Activated CD8-positive, alpha-beta T cell treated with anti-CD3 and anti-CD28 coated beads, Interleukin-2, amount 10 ng/mL, durations not matched to agents 7 days and 5 days (primary cell): ENCODE data around the gene HAUS3. TPM values are rescaled to one million over a fixed set of nuclear protein-coding genes. Genes with fewer than 3 reads are reported as not detected.
A peak's percentile ranks its signal among the peaks of the same experiment; 100 is the strongest.

Experiments used
- ATAC-seq: fragments of 150-1000 bp; cut with Tn5 transposase; one replicate; pipeline ENCODE4 v1.10.0; 2021; ENCODE audit warnings: moderate library complexity
- CTCF ChIA-PET: fragments of 350-600 bp; sonication (Branson Sonifier 250); formaldehyde crosslinking; loops from one replicate; lab custom pipeline; 2021; ENCODE audit warnings: antibody characterized with exemption; lab: Charles Lee
- POLR2A ChIA-PET: fragments of 350-600 bp; sonication (Branson Sonifier 250); formaldehyde crosslinking; loops from one replicate; lab custom pipeline; 2021; ENCODE audit warnings: antibody characterized with exemption; lab: Charles Lee
- DNase-seq: peaks from one replicate; pipeline ENCODE4 v3.0.0-alpha.2; 2020
- H3K27ac Mint-ChIP-seq: one replicate; pipeline ENCODE4 v1.8.0; 2021; ENCODE audit warnings: mild to moderate bottlenecking, mixed read lengths
- H3K27me3 Mint-ChIP-seq: one replicate; pipeline ENCODE4 v1.8.0; 2021; ENCODE audit warnings: low read depth, mixed read lengths
- H3K36me3 Mint-ChIP-seq: one replicate; pipeline ENCODE4 v1.8.0; 2021; ENCODE audit warnings: low read depth, mixed read lengths
- H3K4me1 Mint-ChIP-seq: one replicate; pipeline ENCODE4 v1.8.0; 2021; ENCODE audit warnings: low read depth, mixed read lengths
- H3K4me3 Mint-ChIP-seq: one replicate; pipeline ENCODE4 v1.8.0; 2021; ENCODE audit warnings: mild to moderate bottlenecking, mixed read lengths
- H3K9me3 Mint-ChIP-seq: one replicate; pipeline ENCODE4 v1.8.0; 2022; ENCODE audit warnings: mixed read lengths; ENCODE audit not compliant: insufficient read depth
- total RNA-seq, 2 experiments: library from RNA; stranded (reverse); gene quantifications; one replicate each; pipeline ENCODE4 v1.2.3, GENCODE V29; 2021

The HAUS3 gene
- total RNA-seq, 2 experiments from 2014 or later = 22.0 to 25.8 TPM

- ATAC-seq = no peak
- ChIA-PET CTCF (no interaction called here), POLR2A (interaction anchor here (1.9 kb wide), 1 partner anchor 15 kb away, joined by 8 read pairs; the partner anchor contains the start of gene MXD4)
- Mint-ChIP-seq H3K27ac (no peak overlapping the region), H3K9me3 (no peaks in the 10 kb centered on the region), H3K36me3 (no peaks in the 10 kb centered on the region), H3K27me3 (peaks cover 4% of the 10 kb centered on the region), H3K4me3 (no peak overlapping the region), H3K4me1 (peaks cover 21% of the 10 kb centered on the region)
- DNase-seq = peak; percentile 14
Measured at GRCh38 chr4:2247128-2248043, 5.5 kb upstream of the HAUS3 start.

DNA sequence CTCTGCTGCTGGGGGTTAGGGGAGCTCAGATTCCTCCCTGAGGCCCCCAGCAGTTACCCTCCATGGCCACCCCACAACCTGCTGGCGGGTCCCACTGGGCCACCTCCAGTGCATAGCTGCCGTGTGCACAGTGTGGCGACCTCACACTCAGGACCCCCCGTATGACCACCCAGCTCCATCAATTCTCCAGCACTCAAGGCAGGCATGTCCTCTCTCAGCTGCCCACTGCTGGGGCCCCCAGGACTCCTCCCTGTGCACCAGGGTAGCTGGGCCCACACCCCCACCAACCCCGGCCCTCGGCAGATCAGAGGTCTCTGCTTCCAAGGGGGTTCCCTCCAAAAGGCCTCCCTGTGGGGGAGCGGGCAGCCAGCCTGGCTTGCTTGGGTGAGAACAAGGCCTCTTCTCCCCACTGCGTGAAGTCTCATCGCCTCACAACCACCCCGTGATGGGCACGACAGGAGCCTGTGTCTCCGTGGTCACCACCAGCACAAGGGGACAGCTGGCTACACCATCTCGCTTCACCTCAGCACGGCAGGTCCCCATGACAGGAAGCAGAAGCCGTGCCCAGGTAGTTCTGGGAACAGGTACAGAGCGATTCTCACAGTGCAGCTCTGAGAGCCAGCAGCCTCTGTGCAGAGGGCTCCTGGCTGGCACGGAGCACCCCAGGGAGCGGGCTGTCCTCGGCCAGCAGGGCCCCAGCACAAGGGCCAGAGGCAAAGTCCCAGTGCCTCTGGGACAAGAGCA is 4.6 kb upstream of the HAUS3 start:
- Mint-ChIP-seq H3K36me3 (no peaks in the 10 kb centered on the region), H3K27ac (no peak overlapping the region), H3K27me3 (peaks cover 4% of the 10 kb centered on the region), H3K4me1 (peaks cover 23% of the 10 kb centered on the region), H3K4me3 (no peak overlapping the region), H3K9me3 (no peaks in the 10 kb centered on the region)
- DNase-seq (peak; percentile 19), ATAC-seq (no peak)
- POLR2A ChIA-PET = no interaction called here
- CTCF ChIA-PET = no interaction called here

DNA sequence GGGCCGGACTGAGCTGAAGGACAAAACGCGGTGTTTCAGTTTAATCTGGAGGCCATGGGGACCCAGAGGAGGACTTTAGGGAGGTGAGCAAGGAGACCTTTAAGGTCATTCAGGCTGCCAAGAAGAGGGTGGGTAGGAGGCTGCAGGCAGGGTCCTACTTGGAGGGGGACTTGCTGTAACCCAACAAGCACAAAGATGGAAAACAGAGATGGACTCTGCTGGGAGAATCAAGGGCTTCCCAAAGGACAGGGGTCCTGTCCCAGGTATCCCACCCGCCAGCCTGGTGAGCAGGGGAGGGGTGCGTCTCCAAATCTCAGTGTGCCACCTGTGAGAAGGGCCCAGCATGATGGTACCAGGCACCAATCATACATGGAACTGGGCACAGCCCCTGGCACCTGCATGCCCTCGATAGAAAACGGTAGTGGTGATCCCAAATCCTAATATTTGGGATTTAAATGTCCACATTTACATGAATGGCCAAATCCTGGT is 3.9 kb upstream of the HAUS3 start:
- H3K4me1 Mint-ChIP-seq = peaks cover 25% of the 10 kb centered on the region
- peaks cover 2% of the 10 kb centered on the region for H3K36me3 Mint-ChIP-seq
- H3K27me3 Mint-ChIP-seq = peaks cover 4% of the 10 kb centered on the region
- H3K4me3 Mint-ChIP-seq = no peak overlapping the region
- peak; percentile 17 for DNase-seq
- ATAC-seq = no peak
- H3K27ac Mint-ChIP-seq = no peak overlapping the region
- ChIA-PET CTCF (no interaction called here), POLR2A (no interaction called here)
- no peaks in the 10 kb centered on the region for H3K9me3 Mint-ChIP-seq

DNA sequence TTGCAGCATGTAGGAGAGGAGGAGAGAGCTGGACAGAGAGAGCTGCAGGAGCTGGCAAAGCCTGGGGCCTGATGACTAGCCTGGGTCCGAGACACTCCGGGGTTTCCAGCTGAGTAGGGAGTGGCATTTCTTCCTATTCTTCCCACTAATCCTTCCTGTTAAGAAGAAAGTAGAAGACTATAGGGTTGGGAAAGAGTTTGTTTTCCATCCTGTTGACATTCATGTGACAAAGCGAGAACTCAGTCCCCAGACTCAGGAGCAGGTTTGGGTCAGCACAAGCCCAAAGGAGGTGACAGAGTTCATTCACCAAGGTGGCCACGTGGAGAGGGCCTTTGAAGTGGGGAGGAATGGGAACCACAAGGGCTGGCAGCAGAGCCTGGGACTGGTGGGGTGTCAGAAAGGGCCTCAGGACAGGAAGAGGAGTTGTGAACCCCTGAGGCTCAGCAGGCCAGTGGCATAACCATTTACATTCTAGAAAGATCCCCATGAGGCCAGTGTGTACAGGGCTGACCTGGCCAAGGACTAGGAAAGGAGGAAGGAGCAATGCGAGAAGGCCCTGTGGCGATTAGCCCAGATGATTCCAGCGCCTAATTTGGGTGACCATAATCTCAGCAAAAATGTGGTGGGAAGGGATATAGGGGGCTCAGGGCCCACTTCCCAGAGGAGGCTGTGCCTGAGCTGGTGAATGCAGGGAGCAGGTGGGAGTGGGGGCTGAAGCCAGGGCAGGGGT is 3.3 kb upstream of the HAUS3 start:
- Mint-ChIP-seq H3K4me3 (no peak overlapping the region), H3K36me3 (peaks cover 8% of the 10 kb centered on the region), H3K27me3 (peaks cover 4% of the 10 kb centered on the region), H3K27ac (no peak overlapping the region), H3K9me3 (no peaks in the 10 kb centered on the region), H3K4me1 (peaks cover 31% of the 10 kb centered on the region)
- peak; percentile 36 for DNase-seq
- ChIA-PET POLR2A (interaction anchor here (1.2 kb wide), 1 partner anchor 13 kb away, joined by 4 read pairs; no protein-coding TSS in a partner anchor), CTCF (interaction anchor here (1.4 to 1.6 kb wide), 2 partner anchors 17 to 25 kb away, joined by 5 read pairs; no protein-coding TSS in a partner anchor)
- ATAC-seq = no peak

GRCh38 chr4:2243681-2244380 is 1.9 kb upstream of the HAUS3 start:
- ChIA-PET POLR2A (interaction anchor here (0.6 to 1.2 kb wide), 2 partner anchors 15 to 1464 kb away, joined by 3 to 4 read pairs; no protein-coding TSS in a partner anchor), CTCF (interaction anchor here (1.4 to 1.6 kb wide), 2 partner anchors 19 to 24 kb away, joined by 5 read pairs; no protein-coding TSS in a partner anchor)
- Mint-ChIP-seq H3K27me3 (peaks cover 4% of the 10 kb centered on the region), H3K9me3 (no peaks in the 10 kb centered on the region), H3K4me3 (no peak overlapping the region), H3K4me1 (peaks cover 42% of the 10 kb centered on the region), H3K27ac (peak overlapping the region; percentile 11), H3K36me3 (peaks cover 18% of the 10 kb centered on the region)
- DNase-seq (peak; percentile 31), ATAC-seq (no peak)

DNA sequence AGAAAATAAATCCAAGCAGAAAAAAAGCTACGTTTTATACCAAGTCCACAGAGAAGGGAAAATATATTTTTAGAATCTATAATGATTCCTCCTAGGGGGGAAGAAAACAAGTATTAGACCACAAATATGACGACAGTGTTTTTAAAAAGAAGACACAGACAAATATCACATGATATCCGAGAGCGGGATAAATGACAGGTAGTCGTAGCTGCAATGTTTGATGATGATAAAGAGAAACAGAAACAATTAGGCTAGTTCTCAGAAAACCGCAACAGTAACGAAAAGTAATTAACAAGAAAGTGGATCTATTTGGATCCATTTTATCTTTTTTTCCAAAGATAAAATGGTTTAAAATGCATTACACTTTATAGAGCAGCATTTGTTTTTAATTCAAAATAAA is 918 bp downstream of the HAUS3 start:
- peaks cover 4% of the 10 kb centered on the region for H3K27me3 Mint-ChIP-seq
- peak overlapping the region; percentile 93 for H3K27ac Mint-ChIP-seq
- peak; percentile 21 for DNase-seq
- no peaks in the 10 kb centered on the region for H3K9me3 Mint-ChIP-seq
- no peak for ATAC-seq
- ChIA-PET POLR2A (interaction anchor here (0.6 to 3.1 kb wide), 13 partner anchors 10 to 529 kb away, joined by 3 to 27 read pairs (median 5); partner anchors contain the start of genes MXD4, RNF4 and SLBP), CTCF (interaction anchor here (0.9 to 4.6 kb wide), 12 partner anchors 14 to 222 kb away, joined by 3 to 43 read pairs (median 4); partner anchors contain the start of genes CFAP99 and MXD4)
- H3K4me3 Mint-ChIP-seq = peak overlapping the region; percentile 95
- peaks cover 63% of the 10 kb centered on the region for H3K4me1 Mint-ChIP-seq
- H3K36me3 Mint-ChIP-seq = peaks cover 36% of the 10 kb centered on the region

DNA sequence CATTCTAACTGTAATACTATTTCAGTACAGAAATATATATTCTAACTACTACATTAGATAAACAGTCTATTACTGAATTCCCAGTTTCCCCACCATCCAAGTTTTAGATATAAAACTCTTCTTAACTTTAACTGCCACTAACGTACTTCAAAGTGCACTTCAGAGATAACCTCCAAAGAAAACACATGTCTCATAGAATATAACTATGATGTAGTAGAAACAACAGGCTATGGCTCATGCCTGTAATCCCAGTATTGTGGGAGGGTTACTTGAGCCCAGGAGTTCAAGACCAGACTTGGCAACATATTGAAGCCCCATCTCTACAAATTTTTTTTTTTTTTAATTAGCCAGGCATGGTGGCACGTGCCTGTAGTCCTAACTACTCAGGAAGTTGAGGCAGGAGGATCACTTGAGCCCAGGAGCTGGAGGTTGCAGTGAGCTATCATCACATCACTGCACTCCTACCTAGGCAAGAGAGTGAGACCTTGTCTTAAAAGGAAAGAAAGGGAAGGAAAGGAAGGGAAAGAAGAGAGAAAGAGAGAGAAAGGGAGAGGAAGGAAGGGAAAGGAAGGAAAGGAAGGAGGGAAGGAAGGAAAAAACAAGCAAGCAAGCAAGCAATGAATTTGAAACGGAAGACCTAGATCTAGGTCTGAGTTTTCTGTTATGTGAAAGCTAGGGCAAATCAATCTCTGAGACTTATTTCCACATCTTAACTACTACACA is 4.8 kb downstream of the HAUS3 start:
- Mint-ChIP-seq H3K4me3 (no peak overlapping the region), H3K4me1 (peaks cover 49% of the 10 kb centered on the region), H3K27me3 (no peaks in the 10 kb centered on the region), H3K9me3 (no peaks in the 10 kb centered on the region), H3K27ac (peak overlapping the region; percentile 51), H3K36me3 (peaks cover 67% of the 10 kb centered on the region)
- DNase-seq (no peak), ATAC-seq (no peak)
- ChIA-PET POLR2A (interaction anchor here (1.1 to 1.3 kb wide), 2 partner anchors 21 to 231 kb away, joined by 3 to 4 read pairs; partner anchors contain the start of gene RNF4), CTCF (interaction anchor here (1.3 to 2.6 kb wide), 4 partner anchors 10 to 176 kb away, joined by 3 to 18 read pairs (median 4); no protein-coding TSS in a partner anchor)

- Mint-ChIP-seq H3K27ac (no peak overlapping the region), H3K9me3 (no peaks in the 10 kb centered on the region), H3K36me3 (peaks cover 47% of the 10 kb centered on the region), H3K4me1 (peaks cover 20% of the 10 kb centered on the region), H3K27me3 (no peaks in the 10 kb centered on the region), H3K4me3 (no peak overlapping the region)
- ATAC-seq (no peak), DNase-seq (no peak)
- ChIA-PET POLR2A (no interaction called here), CTCF (interaction anchor here (1.2 to 3.5 kb wide), 3 partner anchors 8 to 123 kb away, joined by 3 to 24 read pairs (median 4); no protein-coding TSS in a partner anchor)
Measured at GRCh38 chr4:2231082-2231481, 10.8 kb downstream of the HAUS3 start.

DNA sequence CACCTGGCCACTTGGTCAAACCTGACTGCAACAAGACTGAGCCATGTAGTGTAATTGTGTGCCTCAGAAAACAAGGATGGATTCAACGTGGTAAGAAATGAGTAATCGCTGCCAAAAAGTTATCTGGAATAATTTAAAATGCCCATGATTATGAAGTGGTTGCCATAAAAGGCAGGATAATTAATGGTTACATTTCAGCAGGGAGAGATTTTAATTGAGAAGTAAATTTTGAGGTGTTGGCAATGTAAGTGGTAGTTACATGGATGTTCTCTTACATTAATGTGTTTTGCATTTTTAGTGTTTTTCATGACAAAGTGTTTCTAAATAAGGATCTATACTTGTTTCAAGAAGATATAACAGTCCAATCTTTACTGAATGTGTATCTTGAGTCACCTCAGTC is 15.7 kb downstream of the HAUS3 start:
- H3K27me3 Mint-ChIP-seq = no peaks in the 10 kb centered on the region
- H3K27ac Mint-ChIP-seq = no peak overlapping the region
- POLR2A ChIA-PET = interaction anchor here (0.7 kb wide), 1 partner anchor 327 kb away, joined by 3 read pairs; no protein-coding TSS in a partner anchor
- CTCF ChIA-PET = interaction anchor here (1.8 kb wide), 1 partner anchor 14 kb away, joined by 7 read pairs; no protein-coding TSS in a partner anchor
- no peak overlapping the region for H3K4me3 Mint-ChIP-seq
- ATAC-seq (no peak), DNase-seq (no peak)
- no peaks in the 10 kb centered on the region for H3K9me3 Mint-ChIP-seq
- peaks cover 11% of the 10 kb centered on the region for H3K4me1 Mint-ChIP-seq
- H3K36me3 Mint-ChIP-seq = peaks cover 20% of the 10 kb centered on the region

DNA sequence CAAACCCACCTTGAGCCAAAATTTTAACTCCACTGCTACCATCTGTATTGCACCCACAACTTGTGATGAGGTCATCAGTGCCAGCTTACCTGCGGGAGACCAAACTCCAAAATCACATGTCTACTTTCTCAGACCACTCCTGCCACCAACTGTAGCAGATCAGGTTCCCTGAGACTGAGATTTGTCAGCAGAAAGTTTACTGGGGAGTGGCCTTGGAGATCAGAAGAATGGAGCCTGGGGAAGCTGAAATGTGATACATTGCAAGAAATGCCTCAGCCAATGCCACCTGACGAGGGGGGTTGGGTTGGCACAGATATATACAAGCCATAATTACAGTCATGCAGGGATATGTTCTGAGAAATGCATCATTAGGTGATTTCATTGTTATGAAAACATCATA is 19.1 kb downstream of the HAUS3 start:
- ATAC-seq = no peak
- DNase-seq = no peak
- no peak overlapping the region for H3K27ac Mint-ChIP-seq
- no peak overlapping the region for H3K4me3 Mint-ChIP-seq
- H3K36me3 Mint-ChIP-seq = peaks cover 7% of the 10 kb centered on the region
- CTCF ChIA-PET = interaction anchor here (1.2 to 5.5 kb wide), 2 partner anchors 17 to 131 kb away, joined by 3 to 43 read pairs; partner anchors contain the start of genes HAUS3 and POLN
- peaks cover 13% of the 10 kb centered on the region for H3K4me1 Mint-ChIP-seq
- no peaks in the 10 kb centered on the region for H3K9me3 Mint-ChIP-seq
- POLR2A ChIA-PET = no interaction called here
- no peaks in the 10 kb centered on the region for H3K27me3 Mint-ChIP-seq
